Neuron (in vitro differentiated cells): ENCODE measurements around the gene RRN3.
"Not testable (repeated sequence)": the region's sequence is repeated elsewhere in the genome, so short reads cannot be mapped to it uniquely, and the experiment has no call there.

ENCODE experiments used
- H2AFZ ChIP-seq: one replicate; pipeline ENCODE4 v1.6.1; 2013; ENCODE audit warnings: low read depth, mild to moderate bottlenecking, inconsistent platforms, low read length, moderate library complexity
- H3K27me3 ChIP-seq: one replicate; pipeline ENCODE4 v1.6.1; 2013; ENCODE audit warnings: low read length; ENCODE audit not compliant: insufficient read depth
- H3K36me3 ChIP-seq: one replicate; pipeline ENCODE4 v1.6.1; 2013; ENCODE audit warnings: low read length; ENCODE audit not compliant: insufficient read depth
- H3K4me1 ChIP-seq: one replicate; pipeline ENCODE4 v1.6.1; 2013; ENCODE audit warnings: low read length; ENCODE audit not compliant: insufficient read depth
- H3K4me3 ChIP-seq: 2 replicates; pipeline ENCODE4 v1.5.1; 2013; ENCODE audit warnings: mild to moderate bottlenecking, low read length, moderate library complexity
- H3K9me3 ChIP-seq: one replicate; pipeline ENCODE4 v1.6.1; 2013; ENCODE audit warnings: low read length

The RRN3 gene

DNA sequence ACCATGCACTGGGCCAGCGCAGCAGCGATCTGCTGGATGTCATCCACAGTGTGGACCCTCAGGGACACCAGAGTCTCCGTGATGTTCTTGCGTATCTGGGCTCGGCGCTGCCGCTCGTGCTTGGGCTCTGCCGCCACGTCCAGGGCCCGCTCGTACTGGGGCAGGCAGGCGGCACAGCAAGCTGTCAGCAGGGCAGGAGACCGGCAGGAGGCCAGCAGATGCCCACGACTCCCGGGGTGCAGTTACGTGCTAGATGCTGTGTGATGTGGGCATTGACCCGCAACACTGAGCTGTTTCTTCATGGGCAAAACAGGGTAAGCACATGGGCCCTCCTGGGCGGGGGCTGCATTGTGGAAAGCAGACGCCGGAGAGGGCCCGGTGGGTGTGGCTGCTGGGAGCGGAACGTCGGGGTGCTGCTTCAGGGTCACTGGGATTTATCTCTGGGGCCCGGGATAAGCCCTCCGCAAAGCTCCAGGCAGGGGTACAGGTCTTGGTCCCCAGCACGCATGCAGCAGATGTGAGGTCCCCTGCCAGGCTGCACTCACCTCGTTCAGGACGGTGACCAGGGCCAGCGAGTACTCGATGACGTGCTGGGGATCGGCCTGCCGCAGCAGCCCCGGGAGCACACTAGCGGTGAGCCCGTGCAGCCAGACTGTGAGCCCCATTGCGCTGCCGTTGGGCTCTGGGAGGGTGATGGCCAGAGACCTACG, 38.8 kb upstream of the RRN3 start:
- H3K4me3 ChIP-seq, H3K9me3 ChIP-seq, H3K4me1 ChIP-seq, H2AFZ ChIP-seq, H3K36me3 ChIP-seq, H3K27me3 ChIP-seq: not testable (repeated sequence)

DNA sequence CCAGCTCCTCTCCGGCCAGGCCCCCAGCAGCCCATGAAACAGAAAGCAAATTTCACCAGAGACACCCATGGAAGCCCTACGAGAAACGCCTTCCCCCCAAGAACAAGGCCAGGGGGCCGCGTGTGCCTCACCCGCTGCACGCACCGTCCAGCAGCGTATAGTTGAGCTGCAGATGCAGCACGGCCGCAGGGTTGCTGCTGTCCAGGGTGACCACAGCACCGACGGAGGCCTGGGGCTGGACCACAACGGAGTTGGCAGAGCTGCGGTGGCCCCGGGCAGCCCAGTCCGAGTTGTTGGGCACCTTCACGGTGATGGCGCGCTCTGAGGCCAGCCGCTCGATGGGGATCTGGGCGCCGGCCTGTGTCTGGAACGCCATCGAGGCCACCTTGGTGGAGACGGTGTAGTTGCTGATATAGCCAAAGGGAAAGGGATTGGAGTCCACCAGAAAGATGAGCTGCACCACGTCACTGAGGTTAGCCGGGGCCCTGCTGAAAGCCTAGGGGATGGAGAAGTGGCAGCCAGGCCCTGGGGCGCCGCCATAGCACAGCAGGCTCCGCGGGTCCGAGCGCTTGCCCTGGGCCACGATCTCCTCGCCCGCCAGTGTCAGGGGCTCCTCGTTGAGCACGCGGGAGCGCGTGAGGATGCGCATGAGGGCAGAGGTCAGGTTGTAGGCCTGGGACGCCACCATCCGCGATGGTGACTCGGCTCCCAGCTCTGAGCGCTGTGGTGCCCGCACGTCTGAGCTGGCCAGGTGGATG, 37.0 kb upstream of the RRN3 start:
- not testable (repeated sequence) for H3K36me3 ChIP-seq, H3K4me3 ChIP-seq, H3K27me3 ChIP-seq, H3K4me1 ChIP-seq, H3K9me3 ChIP-seq, H2AFZ ChIP-seq

DNA sequence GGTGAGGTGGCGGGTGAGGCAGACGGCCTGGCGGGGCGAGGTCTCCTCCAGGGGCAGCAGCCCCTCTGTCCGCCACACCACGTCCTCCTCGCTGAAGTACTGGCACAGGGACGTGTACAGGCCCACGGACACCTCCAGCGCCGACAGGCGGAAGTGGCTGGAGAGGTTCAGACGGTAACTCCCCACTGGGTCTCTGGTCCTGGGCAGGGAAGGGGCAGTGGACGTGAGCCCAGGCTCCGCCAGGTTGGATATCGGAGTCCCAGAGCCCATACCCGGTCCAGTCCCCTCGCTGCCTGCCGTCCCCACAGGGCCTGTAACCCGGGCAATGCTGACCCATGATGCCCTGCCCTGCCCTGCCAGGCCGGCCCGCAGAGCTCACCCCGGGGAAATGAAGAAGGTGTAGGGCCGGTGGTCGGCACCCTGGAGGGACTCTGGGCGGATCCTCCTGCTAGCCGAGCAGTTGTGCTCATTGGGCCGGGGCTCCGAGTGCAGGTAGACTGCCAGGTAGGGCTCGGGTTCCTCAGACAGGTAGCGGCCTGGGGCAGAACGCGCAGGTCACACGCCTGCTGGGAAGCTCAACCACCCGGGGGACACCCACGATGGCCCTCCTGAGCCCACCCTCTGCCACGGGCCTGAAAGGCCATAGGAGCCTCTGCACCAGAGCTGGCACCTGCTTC, 36.3 kb upstream of the RRN3 start:
- not testable (repeated sequence) for H3K4me3 ChIP-seq, H3K36me3 ChIP-seq, H3K27me3 ChIP-seq, H3K4me1 ChIP-seq, H2AFZ ChIP-seq, H3K9me3 ChIP-seq

GRCh38 chr16:15127641-15128425, 33.8 kb upstream of the RRN3 start:
- not testable (repeated sequence) for H3K27me3 ChIP-seq, H3K36me3 ChIP-seq, H3K4me3 ChIP-seq, H3K4me1 ChIP-seq, H2AFZ ChIP-seq, H3K9me3 ChIP-seq

DNA sequence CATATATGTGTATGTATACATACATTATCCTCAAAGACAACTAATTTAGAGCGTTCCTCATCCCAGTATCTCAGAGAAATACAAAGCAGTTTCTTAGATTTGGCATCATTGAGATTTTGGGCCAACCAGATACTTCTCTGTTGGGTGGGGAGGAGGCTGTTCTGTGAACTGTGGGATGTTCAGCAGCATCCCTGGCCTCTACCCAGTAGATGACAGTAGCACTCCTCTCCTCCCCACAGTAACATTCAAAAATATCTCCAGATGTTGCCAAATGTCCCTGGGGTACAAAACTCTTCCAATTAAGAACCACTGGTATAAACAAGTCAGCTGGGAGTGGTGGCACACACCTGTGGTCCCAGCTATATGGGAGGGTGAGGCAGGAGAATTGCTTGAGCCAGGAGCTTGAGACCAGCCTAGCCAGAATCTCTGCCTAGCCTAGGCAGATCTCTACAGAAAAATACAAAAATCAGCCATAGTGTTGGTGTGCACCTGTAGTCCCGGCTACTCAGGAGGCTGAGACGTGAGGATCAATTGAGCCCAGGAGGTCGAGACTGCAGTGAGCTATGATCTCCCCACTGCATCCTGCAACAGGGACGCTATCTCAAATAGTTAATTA, 6.4 kb upstream of the RRN3 start:
- not testable (repeated sequence) for H2AFZ ChIP-seq, H3K9me3 ChIP-seq, H3K4me1 ChIP-seq, H3K27me3 ChIP-seq, H3K4me3 ChIP-seq, H3K36me3 ChIP-seq

DNA sequence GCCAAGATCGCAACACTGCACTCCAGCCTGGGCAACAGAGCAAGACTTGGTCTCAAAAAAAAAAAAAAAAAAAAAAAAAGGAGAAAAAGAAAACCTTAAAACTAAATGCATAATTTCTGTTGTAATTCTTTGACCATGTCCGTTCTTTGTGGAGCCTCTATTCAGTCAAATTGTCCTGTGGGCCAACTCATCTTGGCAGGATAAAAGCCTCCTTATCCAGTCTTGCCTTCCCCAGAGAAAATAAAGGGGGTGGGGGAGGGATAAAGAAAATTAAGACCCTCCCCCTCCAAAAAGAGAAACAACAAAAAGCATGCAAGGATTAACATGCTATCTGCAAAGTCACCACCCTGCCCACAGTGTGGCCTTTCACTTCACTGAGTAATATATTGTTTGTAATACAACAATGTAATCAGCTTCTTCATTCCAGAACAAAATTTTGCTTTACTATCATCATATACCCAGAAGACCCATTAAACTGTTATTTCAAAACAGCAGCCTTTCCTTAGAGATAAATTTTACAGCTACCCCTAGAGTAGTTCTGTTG, 5.4 kb upstream of the RRN3 start:
- H3K9me3 ChIP-seq, H3K4me3 ChIP-seq, H3K27me3 ChIP-seq, H3K36me3 ChIP-seq, H3K4me1 ChIP-seq, H2AFZ ChIP-seq: not testable (repeated sequence)

DNA sequence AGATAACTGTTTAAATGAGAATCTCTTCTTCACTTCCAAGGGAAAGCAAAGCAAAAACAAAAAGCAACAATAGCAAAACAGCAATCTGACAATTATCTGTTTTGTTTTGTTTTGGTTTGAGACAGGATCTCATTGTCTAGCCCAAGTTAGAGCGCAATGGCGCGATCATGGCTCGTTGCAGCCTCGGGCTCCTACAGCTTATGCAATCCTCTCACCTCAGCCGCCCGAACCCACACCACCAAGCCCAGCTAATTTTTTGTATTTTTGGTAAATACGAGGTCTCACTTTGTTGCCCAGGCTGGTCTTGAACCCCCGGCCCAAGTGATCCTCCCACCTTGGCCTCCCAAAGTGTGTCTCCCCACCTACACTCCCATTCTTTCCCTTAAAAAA, 2.5 kb upstream of the RRN3 start:
- not testable (repeated sequence) for H3K27me3 ChIP-seq, H2AFZ ChIP-seq, H3K4me3 ChIP-seq, H3K36me3 ChIP-seq, H3K4me1 ChIP-seq, H3K9me3 ChIP-seq

DNA sequence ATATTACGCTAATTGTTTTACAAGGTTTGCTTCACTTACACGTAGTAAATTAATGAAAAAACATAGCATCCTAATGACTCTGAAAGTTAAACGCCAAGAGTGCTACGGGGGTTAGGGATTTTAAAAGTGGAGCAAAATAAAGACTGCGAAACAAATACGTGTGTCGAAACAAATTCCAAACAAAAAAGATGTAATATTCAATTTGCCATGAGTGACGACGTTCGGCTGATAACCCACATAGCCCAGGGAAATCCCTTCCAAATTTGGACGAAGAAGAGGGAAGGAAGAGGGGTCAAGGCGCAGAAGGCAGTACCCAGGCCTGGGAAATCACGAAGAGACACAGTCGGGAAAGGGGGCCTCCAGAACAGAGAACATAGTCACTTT, 509 bp downstream of the RRN3 start:
- not testable (repeated sequence) for H3K36me3 ChIP-seq, H3K4me1 ChIP-seq, H3K27me3 ChIP-seq, H2AFZ ChIP-seq, H3K9me3 ChIP-seq
- H3K4me3 ChIP-seq = peak overlapping the region; percentile 63

DNA sequence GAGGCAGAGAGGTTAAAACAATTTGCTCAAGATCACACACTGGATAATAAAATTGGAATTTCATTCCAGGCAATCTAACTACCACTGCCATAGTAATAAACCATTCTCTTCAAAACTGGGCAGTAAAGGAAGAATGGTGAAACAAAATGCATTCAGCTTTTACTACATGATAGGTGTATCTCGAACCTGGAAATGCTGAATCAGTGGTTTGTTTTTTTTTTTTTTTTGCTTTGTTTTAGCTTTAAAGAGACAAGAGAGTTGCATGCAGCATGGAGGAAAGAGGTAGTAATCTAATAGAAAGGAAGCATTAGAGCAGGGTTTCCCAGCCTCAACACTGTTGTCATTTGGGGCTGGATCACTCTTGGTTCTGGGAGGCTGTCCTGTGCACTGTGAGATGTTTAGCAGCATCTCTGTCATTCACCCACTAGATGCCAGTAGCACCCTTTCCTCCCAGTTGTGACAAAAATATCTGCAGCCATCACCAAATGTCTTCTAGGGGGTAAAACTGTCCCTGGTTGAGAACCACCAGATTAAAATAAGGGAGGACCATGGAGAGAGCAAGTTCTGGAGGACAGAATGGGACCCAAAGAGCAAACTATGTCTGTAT, 3.3 kb downstream of the RRN3 start:
- H3K4me3 ChIP-seq, H2AFZ ChIP-seq, H3K4me1 ChIP-seq, H3K27me3 ChIP-seq, H3K9me3 ChIP-seq, H3K36me3 ChIP-seq: not testable (repeated sequence)

DNA sequence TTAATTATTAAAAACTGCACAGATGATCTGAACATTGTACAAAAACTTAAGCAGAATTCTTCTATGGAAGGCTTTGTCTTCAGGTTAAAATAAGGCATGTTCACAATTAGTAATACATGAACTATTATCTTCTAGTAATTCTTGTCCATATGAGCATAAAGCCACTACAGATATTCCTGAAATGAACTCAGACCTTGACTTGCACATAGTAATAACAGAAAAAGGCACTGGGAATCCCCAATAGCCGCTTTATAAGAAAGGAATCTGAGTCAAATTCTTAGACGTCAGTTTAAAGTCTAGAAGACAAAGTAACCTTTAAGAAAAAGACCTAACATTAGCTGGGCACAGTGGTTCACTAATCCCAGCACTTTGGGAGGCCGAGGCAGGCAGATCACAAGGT, 11.3 kb downstream of the RRN3 start:
- H3K36me3 ChIP-seq = peaks cover 24% of the 10 kb centered on the region
- H2AFZ ChIP-seq, H3K27me3 ChIP-seq, H3K4me3 ChIP-seq, H3K9me3 ChIP-seq, H3K4me1 ChIP-seq: not testable (repeated sequence)

DNA sequence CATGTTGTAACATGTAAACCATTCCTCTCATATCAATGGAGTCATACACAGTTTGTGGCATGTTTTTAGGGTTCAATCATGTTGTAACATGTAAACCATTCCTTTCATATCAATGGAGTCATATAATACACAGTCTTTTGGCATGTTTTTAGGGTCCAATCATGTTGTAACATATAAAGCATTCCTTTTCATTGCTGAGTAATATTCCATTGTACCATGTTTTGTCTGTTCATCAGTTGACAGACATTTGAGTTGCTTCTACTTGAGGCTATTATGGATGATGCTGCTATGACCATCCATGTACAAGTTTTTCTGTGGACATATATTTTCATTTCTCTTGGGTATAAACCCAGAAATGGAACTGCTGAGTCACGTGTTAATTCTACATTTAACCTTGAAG, 13.2 kb downstream of the RRN3 start:
- not testable (repeated sequence) for H2AFZ ChIP-seq, H3K9me3 ChIP-seq, H3K27me3 ChIP-seq, H3K4me3 ChIP-seq, H3K4me1 ChIP-seq
- peaks cover 29% of the 10 kb centered on the region for H3K36me3 ChIP-seq

- not testable (repeated sequence) for H3K27me3 ChIP-seq, H3K4me1 ChIP-seq, H3K9me3 ChIP-seq, H3K4me3 ChIP-seq, H2AFZ ChIP-seq
- H3K36me3 ChIP-seq = peaks cover 49% of the 10 kb centered on the region
Measured at GRCh38 chr16:15076161-15076560, 17.9 kb downstream of the RRN3 start.
